HG02588 (cell line): ENCODE measurements around the gene NLRC3.
"Not testable (repeated sequence)": the region's sequence is repeated elsewhere in the genome, so short reads cannot be mapped to it uniquely, and the experiment has no call there.

Experiments
- ATAC-seq: cut with Tn5 transposase; IDR thresholded peaks from one replicate; pipeline ENCODE4 v1.9.1; 2021; ENCODE audit warnings: mild to moderate bottlenecking, moderate library complexity; ENCODE audit not compliant: unreplicated experiment

Gene NLRC3

GRCh38 chr16:3548859-3549258, 28.3 kb downstream of the NLRC3 start:
- ATAC-seq = no peak

GRCh38 chr16:3548445-3548844, 28.8 kb downstream of the NLRC3 start:
- ATAC-seq = no peak

- ATAC-seq = no peak
Measured at GRCh38 chr16:3546986-3547682, 30.1 kb downstream of the NLRC3 start.

GRCh38 chr16:3542601-3543373, 34.4 kb downstream of the NLRC3 start:
- ATAC-seq = no peak

- ATAC-seq = no peak
Measured at GRCh38 chr16:3541527-3542155, 35.6 kb downstream of the NLRC3 start.

- ATAC-seq = no peak
Measured at GRCh38 chr16:3538222-3538621, 39.0 kb downstream of the NLRC3 start.

GRCh38 chr16:3536851-3537250, 40.4 kb downstream of the NLRC3 start:
- no peak for ATAC-seq

- ATAC-seq = no peak
Measured at GRCh38 chr16:3536271-3536731, 40.9 kb downstream of the NLRC3 start.

GRCh38 chr16:3534126-3534525, 43.1 kb downstream of the NLRC3 start:
- ATAC-seq = no peak

GRCh38 chr16:3532741-3533140, 44.5 kb downstream of the NLRC3 start:
- ATAC-seq = no peak

- no peak for ATAC-seq
Measured at GRCh38 chr16:3530371-3530914, 46.8 kb downstream of the NLRC3 start.

- ATAC-seq = no peak
Measured at GRCh38 chr16:3529175-3529574, 48.0 kb downstream of the NLRC3 start.

GRCh38 chr16:3528406-3528805, 48.8 kb downstream of the NLRC3 start:
- ATAC-seq = no peak

GRCh38 chr16:3527216-3527829, 49.9 kb downstream of the NLRC3 start:
- ATAC-seq = not testable (repeated sequence)

GRCh38 chr16:3525951-3526350, 51.3 kb downstream of the NLRC3 start:
- ATAC-seq = no peak

- ATAC-seq = no peak
Measured at GRCh38 chr16:3523281-3523680, 53.9 kb downstream of the NLRC3 start.

GRCh38 chr16:3520841-3521240, 56.4 kb downstream of the NLRC3 start:
- no peak for ATAC-seq

GRCh38 chr16:3520413-3520812, 56.8 kb downstream of the NLRC3 start:
- ATAC-seq = no peak

GRCh38 chr16:3519581-3519980, 57.6 kb downstream of the NLRC3 start:
- ATAC-seq = no peak

- ATAC-seq = no peak
Measured at GRCh38 chr16:3518986-3519348, 58.2 kb downstream of the NLRC3 start.

- no peak for ATAC-seq
Measured at GRCh38 chr16:3518292-3518985, 58.8 kb downstream of the NLRC3 start.
